ENCODE data around the gene HDAC9. TPM values are rescaled to one million over a fixed set of nuclear protein-coding genes. Genes with fewer than 3 reads are reported as not detected.

Gene HDAC9
- total RNA-seq, 1 experiment from 2014 or later = 4.3 TPM

DNA sequence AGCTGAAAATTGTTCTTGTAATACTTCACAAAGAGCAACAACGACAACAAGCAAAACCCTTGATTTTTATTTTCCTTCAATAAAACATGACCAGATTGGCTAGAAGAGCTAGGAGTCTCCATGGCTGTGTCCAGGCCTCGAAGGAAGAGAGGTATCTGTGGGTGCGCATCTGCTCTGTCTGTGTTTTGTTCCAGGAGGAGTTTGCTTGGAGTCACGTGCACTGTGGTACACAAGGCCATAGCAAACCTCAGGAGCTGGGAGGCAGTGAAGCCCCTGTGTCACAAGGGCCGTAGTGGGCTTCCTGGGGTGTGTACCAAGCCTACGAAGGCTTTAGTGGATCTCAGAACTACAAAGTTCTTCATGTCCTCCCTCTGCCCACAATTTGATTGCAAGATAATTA is 350.2 kb downstream of the HDAC9 start:
- Histone ChIP-seq H3K9me2 (ENCODE audit: insufficient read depth) (no peaks in the 10 kb centered on the region), H4K20me1 (ENCODE audit: insufficient read depth) (no peaks in the 10 kb centered on the region), H3K4me2 (ENCODE audit: low read length) (no peak overlapping the region), H3K9ac (ENCODE audit: low read length) (no peak overlapping the region), H3K27ac (ENCODE audit: low read depth, low read length) (no peak overlapping the region), H3K4me3 (replicated peaks in 1 of 2; ENCODE audit: low read depth in 1 of 2, low read length in 2 of 2) (no peak overlapping the region), H3K9me3 (ENCODE audit: control insufficient read depth in 1 of 2, insufficient read depth in 1 of 2, low read depth in 1 of 2, low read length in 2 of 2) (no peaks in the 10 kb centered on the region), H3K36me3 (ENCODE audit: control insufficient read depth in 1 of 2, insufficient read depth in 2 of 2, low read length in 2 of 2) (no peaks in the 10 kb centered on the region), H3K79me2 (ENCODE audit: insufficient read depth, low read length) (no peaks in the 10 kb centered on the region), H2AFZ (ENCODE audit: low read depth, low read length, poor library complexity, severe bottlenecking) (no peak overlapping the region), H3K27me3 (ENCODE audit: insufficient read depth, low read length) (no peaks in the 10 kb centered on the region), H3K4me1 (ENCODE audit: control insufficient read depth in 1 of 2, insufficient read depth in 2 of 2, low read length in 2 of 2) (no peaks in the 10 kb centered on the region)
- no peak for DNase-seq (ENCODE audit: low read depth, low spot score)
- no peak for ATAC-seq
- POLR2A ChIA-PET = no interaction called here
- intact Hi-C loops (cut with micrococcal nuclease) = no loop called here
- CTCF ChIA-PET = no interaction called here
- TF ChIP-seq JUND (IDR thresholded peaks at IDR 0.05) (no peak), ZFX (IDR thresholded peaks at IDR 0.05) (no peak), EGR1 (IDR thresholded peaks at IDR 0.05; ENCODE audit: low read depth) (no peak), ZNF274 (IDR thresholded peaks at IDR 0.05; ENCODE audit: low read depth, low read length) (no peak), YY1 (IDR thresholded peaks at IDR 0.05; ENCODE audit: extremely low read depth, insufficient replicate concordance, low read depth, low read length) (no peak), ELF1 (IDR thresholded peaks at IDR 0.05; ENCODE audit: borderline replicate concordance, low read depth) (no peak), CEBPB (IDR thresholded peaks at IDR 0.05; ENCODE audit: low read depth) (no peak), POLR2AphosphoS5 (IDR thresholded peaks at IDR 0.05; ENCODE audit: low read depth, low read length) (no peak)
- TF ChIP-seq, protein P1, sequence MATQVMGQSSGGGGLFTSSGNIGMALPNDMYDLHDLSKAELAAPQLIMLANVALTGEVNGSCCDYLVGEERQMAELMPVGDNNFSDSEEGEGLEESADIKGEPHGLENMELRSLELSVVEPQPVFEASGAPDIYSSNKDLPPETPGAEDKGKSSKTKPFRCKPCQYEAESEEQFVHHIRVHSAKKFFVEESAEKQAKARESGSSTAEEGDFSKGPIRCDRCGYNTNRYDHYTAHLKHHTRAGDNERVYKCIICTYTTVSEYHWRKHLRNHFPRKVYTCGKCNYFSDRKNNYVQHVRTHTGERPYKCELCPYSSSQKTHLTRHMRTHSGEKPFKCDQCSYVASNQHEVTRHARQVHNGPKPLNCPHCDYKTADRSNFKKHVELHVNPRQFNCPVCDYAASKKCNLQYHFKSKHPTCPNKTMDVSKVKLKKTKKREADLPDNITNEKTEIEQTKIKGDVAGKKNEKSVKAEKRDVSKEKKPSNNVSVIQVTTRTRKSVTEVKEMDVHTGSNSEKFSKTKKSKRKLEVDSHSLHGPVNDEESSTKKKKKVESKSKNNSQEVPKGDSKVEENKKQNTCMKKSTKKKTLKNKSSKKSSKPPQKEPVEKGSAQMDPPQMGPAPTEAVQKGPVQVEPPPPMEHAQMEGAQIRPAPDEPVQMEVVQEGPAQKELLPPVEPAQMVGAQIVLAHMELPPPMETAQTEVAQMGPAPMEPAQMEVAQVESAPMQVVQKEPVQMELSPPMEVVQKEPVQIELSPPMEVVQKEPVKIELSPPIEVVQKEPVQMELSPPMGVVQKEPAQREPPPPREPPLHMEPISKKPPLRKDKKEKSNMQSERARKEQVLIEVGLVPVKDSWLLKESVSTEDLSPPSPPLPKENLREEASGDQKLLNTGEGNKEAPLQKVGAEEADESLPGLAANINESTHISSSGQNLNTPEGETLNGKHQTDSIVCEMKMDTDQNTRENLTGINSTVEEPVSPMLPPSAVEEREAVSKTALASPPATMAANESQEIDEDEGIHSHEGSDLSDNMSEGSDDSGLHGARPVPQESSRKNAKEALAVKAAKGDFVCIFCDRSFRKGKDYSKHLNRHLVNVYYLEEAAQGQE (IDR thresholded peaks at IDR 0.05; ENCODE audit: low read depth) = no peak
- TF ChIP-seq, protein P2, sequence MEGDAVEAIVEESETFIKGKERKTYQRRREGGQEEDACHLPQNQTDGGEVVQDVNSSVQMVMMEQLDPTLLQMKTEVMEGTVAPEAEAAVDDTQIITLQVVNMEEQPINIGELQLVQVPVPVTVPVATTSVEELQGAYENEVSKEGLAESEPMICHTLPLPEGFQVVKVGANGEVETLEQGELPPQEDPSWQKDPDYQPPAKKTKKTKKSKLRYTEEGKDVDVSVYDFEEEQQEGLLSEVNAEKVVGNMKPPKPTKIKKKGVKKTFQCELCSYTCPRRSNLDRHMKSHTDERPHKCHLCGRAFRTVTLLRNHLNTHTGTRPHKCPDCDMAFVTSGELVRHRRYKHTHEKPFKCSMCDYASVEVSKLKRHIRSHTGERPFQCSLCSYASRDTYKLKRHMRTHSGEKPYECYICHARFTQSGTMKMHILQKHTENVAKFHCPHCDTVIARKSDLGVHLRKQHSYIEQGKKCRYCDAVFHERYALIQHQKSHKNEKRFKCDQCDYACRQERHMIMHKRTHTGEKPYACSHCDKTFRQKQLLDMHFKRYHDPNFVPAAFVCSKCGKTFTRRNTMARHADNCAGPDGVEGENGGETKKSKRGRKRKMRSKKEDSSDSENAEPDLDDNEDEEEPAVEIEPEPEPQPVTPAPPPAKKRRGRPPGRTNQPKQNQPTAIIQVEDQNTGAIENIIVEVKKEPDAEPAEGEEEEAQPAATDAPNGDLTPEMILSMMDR (IDR thresholded peaks at IDR 0.05 in 2 of 3, conservative IDR thresholded peaks at IDR 0.05 in 1 of 3; ENCODE audit: borderline replicate concordance in 1 of 3, insufficient read depth in 1 of 3, low read depth in 2 of 3, low read length in 2 of 3) = no peak
- TF ChIP-seq, protein P3, sequence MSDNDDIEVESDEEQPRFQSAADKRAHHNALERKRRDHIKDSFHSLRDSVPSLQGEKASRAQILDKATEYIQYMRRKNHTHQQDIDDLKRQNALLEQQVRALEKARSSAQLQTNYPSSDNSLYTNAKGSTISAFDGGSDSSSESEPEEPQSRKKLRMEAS (IDR thresholded peaks at IDR 0.05) = no peak
- RAD21 ChIA-PET (ENCODE audit: low non-redundant PET in 1 of 2, low total read pairs in 2 of 2, uncharacterized antibody in 2 of 2, unreplicated experiment in 2 of 2) = no interaction called here
- BruUV-seq (replicated peaks) = no TSS peak
